HG03520 (cell line): ENCODE measurements around the gene NFATC2IP.
"Not testable (repeated sequence)": the region's sequence is repeated elsewhere in the genome, so short reads cannot be mapped to it uniquely, and the experiment has no call there.

Experiments used
- ATAC-seq: cut with Tn5 transposase; IDR thresholded peaks from one replicate; pipeline ENCODE4 v1.9.1; 2021; ENCODE audit warnings: mild to moderate bottlenecking, moderate library complexity; ENCODE audit not compliant: unreplicated experiment

The NFATC2IP gene

DNA sequence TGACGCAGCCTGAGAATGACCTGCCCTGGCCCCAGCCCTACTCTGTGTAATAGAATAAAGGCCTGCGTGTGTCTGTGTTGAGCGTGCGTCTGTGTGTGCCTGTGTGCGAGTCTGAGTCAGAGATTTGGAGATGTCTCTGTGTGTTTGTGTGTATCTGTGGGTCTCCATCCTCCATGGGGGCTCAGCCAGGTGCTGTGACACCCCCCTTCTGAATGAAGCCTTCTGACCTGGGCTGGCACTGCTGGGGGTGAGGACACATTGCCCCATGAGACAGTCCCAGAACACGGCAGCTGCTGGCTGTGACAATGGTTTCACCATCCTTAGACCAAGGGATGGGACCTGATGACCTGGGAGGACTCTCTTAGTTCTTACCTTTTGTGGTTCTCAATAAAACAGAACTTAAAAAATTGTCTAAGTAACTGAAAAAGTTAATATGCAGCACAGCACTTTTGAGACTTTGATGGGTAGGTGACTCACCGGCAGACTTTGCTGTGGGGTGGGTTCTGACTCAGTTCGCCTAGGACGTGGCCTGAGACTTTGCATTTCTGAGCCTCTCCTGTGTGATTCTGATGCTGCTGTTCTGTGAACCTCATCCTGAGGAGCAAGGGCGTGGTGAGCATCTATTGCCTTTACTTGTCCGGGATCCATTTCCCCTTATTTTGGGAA is 39.8 kb downstream of the NFATC2IP start:
- no peak for ATAC-seq

DNA sequence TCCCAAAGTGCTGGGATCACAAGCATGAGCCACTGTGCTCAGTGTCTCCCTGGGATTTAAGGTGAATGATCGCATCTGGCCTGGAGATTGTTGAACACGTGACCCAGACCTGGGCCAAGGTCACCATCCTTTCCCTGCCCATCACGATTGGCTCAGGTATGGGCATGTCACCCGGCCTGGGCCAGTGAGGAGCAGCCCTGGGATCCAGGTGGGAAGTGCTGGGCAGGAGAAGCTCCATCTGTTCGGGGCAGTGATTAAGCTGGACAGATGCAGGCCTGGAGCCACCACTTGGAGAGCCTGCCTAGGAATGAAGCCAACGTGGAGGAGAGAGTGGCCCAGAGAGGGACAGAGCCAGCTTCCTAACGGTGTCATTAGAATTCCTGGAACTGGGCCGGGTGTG is 41.0 kb downstream of the NFATC2IP start:
- ATAC-seq, result no peak

DNA sequence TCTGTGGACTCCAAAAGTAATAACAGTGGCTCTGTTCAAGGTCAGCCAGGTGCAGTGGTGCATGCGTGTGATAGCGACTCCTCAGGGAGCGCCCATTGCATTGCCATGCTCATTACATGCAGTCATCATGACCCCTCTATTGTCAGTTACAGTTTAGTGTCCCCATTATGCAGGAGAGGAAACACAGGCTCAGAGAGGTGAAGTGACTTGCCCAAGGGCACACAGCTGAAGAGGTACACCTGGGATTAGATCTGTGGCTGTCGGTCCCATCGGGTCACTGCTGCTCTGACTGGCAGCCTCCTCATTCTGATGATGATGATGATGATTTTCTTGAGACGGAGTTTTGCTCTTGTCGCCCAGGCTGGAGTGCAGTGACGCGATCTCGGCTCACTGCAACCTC is 41.8 kb downstream of the NFATC2IP start:
- no peak for ATAC-seq

DNA sequence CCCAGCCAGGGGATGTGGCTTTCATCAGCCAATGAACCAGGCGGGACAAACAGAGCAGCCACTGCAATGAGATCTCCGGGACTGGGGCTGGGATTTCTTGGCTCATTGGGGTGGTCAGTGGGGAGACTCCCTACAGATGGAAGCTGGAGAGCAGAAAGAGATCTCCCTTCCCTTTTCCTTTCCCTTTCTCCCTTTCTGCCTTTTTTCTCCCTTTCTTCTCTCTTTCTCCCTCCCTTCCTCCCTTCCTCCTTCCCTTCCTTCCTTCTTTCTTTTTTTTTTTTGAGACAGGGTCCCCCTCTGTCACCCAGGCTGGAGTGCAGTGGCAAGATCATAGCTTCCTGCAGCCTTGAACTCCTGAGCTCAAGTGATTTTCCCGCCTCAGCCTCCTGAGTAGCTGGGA is 48.1 kb downstream of the NFATC2IP start:
- ATAC-seq, result no peak

DNA sequence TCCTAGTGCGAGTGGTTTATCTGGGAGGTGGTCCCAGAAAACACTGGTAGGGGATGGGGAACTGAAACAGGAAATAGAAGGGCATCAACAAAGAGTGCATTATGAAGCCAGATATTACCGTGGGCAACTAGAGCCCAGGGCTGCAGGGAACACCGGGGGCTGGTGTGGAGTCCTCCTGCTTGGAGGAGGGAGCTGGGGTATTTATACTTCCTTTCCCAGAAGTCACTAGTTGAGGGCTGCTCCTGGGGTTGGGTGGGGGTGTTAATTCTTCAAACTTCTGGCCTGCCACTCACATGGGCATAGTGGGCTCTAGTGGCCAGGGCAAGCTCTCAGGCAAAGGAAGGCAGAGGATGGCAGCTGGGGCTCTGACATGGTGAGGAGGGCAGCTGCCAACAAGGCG is 48.8 kb downstream of the NFATC2IP start:
- no peak for ATAC-seq

DNA sequence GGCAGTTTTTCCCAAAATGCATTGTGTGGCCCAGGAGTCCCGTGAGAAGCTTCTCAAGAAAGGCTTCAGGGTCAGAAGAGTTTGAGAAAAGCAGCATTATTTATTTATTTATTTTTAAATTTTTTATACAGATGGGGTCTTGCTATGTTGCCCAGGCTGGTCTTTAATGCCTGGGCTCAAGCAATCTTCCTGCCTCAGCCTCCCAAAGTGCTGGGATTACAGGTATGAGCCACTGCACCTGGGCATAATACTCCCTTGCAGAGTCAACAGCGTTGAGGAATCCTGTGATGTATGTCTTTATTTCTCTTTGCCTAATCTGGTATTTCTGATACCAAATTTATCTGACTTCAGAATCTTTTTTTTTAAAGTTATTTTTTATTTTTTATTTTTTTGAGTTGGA is 49.3 kb downstream of the NFATC2IP start:
- no peak for ATAC-seq

DNA sequence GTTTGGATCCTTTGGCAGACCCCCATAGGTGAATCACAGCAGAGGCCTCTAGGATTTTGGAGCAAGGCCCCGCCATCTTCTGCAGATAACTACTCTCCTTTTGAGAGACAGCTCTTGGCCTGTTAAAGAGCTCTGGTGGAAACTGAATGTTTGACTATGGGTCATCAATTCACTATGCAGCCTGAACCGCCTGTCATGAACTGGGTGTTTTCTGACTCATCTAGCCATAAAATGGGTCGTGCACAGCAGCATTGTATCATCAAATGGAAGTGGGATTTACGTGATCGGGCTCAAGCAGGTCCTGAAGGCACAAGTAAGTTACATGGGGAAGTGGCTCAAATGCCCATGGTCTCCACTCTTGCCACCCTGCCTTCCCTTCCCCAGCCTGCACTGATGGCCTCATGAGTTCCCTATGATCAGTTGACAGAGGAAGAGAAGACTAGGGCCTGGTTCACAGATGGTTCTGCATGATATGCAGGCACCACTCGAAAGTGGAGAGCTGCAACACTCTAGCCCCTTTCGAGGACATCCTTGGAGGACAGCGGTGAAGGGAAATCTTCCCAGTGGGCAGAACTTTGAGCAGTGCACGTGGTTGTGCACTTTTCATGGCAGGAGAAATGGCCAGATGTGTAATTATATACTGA is 53.9 kb downstream of the NFATC2IP start:
- ATAC-seq, result not testable (repeated sequence)

DNA sequence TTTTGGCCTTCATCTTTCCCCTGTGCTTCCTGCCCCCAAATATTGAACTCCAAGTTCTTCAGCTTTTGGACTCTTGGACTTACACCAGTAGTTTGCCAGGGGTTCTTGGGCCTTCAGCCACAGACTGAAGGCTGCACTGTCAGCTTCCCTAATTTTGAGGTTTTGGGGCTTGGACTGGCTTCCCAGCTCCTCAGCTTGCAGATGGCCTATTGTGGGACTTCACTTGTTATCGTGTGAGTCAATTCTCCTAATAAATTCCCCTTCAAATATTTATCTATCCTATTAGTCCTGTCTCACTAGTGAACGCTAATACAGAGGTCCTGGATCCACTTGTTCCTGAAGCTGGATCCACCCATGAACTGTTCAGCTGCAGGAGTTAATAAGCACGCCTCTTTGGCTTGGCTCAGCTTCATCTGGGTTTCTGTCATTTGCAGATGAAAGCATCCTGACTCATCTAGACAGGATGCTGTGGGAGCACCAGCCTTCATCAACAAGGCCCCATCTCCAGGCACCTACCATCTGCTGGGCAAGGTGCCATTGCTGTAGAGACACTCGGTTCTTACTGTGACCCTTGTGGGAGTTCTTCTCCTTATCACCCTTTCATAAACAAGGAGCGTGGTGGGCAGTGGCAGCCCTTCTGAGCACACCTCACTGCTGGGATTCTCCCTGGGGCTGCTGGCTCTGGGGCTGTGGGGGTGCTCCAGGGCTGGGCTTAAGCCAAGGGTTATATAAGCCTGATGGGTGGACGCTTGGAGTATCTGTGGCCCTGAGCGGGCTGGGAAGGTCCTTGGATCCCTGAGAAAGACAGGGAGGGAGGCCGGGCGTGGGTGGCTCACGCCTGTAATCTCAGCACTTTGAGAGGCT is 57.2 kb downstream of the NFATC2IP start:
- ATAC-seq, result no peak

DNA sequence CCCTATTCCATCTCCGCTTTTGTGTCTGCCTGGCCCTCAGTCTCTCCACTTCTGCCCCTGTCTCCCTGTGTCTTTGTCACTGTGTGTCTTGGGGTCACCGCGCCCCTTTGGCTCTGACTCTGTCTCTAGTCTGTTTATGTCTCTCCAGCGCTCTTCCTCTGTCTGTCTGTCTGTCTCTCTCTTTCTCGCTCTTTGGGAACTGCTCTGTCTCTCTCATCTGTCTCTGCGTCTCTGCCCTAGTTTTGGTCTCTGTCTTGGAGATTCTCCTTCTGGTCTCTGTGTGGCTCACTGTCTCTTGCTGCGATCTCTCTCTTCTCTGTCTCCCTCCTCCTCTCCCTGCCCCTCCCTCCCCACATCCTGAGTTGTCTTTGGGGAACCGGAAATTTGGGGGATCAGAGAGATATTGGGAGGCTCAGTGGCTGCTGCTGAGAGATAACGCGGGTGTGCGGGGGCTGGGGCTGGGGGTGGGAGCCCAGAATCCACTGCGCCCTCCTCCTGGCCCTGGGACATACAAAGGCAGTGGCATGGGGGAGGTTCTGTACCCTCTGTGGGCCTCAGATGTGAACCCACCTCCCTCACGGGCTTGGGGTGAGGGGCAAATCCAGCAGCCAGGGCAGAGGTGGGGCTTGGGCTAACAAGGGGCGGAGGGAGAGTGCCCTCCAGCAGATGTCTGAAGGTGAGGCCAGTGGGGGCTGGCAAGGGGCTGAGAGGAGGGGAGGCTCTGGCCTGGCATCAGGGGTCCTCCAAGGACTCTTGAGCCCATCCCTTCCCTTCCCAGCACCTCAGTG is 58.5 kb downstream of the NFATC2IP start:
- ATAC-seq, result no peak

DNA sequence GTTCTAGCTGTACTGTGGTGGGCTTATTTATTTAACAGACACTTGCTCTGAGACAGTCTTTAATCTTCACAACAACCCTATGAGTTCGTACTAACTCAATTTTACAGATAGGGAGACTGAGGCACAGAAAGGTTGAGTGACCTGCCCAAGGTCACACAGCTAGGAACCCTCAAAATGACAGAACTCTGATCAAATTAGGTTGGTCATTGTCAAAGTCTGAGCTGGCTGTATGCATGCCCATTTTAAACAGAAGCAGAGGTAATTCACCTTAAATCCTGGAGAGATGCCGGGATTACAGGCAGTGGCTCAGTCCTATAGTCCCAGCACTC is 59.1 kb downstream of the NFATC2IP start:
- no peak for ATAC-seq

DNA sequence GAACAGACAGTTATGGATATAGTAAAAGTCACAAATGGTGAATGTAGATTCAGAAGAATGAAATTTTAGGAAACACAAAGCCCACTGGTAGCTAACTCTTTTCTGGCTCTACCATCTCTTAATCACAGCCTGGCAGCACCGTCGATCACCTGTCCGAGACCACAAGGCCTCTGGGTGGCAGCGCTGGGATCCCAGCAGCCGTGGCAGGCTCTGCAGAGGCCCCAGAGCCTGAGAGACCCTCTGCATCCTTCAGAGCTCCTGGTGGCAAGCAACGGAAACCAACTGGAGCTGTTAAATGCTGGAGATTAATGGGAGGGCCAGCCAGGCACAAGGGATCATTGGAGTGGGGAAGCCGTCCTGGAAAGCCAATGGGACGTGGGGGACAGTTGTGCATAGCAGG is 60.4 kb downstream of the NFATC2IP start:
- no peak for ATAC-seq

DNA sequence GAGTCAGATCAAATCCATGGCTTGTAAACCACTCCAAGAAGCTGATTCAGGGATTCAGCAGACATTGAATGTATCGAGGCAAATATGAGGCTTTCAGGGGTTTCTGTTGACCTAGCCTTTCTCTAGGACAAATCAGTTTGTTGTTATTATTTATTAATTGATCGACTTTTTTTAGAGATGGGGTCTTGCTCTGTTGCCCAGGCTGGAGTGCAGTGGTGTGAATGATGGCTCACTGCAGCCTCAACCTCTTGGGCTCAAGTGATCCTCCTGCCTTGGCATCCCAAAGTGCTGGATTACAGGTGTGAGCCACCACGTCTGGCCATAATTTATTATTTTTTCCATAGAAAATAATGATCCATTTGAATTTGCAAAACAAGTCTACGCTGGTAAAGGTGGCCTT is 61.1 kb downstream of the NFATC2IP start:
- ATAC-seq, result no peak

DNA sequence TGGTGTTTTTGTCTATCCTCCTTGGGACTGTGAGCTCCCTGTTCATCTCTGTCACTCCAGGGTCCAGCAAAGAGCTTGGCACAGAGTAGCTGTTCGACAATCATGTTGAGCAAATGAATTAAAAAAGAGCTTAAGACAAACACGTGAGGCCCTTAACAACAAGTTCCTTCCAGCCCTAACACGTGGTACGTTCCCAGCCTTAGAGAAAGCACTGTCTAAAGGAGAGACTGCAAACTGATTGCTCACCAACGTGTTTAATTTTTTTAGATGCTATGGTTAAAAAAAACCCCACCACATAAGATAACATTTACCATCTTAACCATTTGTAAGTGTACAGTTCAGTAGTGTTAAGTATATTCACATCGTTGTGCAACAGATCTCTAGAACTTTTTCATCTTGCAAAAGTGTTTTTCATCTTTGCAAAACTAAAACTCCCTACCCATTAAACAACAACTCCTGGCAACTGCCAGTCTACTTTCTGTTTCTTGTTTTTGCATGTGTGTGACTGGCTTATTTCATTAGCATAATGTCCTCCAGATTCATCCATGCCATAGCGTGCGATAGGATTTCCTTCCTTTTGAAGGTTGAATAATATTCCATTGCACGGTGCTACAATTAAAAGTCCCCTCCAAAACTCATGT is 62.3 kb downstream of the NFATC2IP start:
- ATAC-seq, result no peak

DNA sequence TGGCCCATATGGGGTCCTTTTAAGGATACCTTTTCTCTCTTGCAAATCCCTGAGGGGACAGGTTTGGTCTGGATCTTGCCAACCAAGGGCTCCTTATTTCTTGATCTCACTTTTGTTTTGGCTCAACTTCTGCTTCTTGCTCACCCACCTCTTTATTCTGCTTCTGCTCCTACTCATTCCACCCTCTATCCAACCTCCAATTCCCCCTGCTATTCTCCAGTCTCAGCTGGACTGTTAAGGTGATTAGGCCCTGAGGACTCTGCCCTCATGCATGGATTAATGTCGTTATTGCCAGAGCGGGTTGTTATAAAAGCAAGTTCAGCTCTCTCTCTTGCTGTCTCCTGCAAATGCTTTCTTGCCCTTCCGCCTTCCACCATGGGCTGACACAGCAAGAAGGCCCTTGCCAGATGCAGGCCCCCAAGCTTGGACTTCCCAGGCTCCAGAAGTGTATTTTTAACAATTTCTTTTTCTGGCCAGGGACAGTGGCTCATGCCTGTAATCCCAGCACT is 63.9 kb downstream of the NFATC2IP start:
- no peak for ATAC-seq
